HG03103 (cell line): ENCODE results near the gene LIN37.
"Not testable (repeated sequence)": the region's sequence is repeated elsewhere in the genome, so short reads cannot be mapped to it uniquely, and the experiment has no call there.

Experiments used
- ATAC-seq: cut with Tn5 transposase; IDR thresholded peaks from one replicate; pipeline ENCODE4 v1.9.1; 2021; ENCODE audit warnings: low read depth; ENCODE audit not compliant: unreplicated experiment

The LIN37 gene

DNA sequence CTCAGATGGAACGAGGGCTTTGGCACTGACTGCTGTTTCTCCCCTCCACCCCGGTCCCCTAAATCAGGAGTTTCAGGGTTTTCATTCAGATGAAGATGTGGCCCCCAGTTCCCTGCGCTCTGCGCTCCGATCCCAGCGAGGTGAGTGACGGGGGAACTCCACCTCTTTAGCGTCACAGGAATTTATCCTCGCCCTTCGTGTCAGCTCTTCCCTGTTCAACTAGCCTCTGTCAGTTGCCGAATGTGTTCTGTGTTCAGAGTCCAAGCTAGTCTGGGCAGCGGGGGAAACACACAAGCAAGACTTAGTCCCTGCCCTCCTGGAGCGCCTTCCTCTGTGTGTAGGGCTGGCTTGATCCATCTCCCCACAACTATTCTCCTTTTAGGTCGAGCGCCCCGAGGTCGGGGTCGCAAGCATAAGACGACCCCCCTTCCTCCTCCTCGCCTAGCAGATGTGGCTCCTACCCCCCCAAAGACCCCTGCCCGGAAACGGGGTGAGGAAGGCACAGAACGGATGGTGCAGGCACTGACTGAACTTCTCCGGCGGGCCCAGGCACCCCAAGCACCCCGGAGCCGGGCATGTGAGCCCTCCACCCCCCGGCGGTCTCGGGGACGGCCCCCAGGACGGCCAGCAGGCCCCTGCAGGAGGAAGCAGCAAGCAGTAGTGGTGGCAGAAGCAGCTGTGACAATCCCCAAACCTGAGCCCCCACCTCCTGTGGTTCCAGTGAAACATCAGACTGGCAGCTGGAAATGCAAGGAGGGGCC lies 28.8 kb upstream of the LIN37 start:
- no peak for ATAC-seq

DNA sequence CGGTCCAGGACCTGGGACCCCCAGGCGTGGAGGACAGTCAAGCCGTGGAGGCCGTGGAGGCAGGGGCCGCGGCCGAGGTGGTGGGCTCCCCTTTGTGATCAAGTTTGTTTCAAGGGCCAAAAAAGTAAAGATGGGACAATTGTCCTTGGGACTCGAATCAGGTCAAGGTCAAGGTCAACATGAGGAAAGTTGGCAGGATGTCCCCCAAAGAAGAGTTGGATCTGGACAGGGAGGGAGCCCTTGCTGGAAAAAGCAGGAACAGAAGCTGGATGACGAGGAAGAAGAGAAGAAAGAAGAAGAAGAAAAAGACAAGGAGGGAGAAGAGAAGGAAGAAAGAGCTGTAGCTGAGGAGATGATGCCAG lies 28.2 kb upstream of the LIN37 start:
- no peak for ATAC-seq

DNA sequence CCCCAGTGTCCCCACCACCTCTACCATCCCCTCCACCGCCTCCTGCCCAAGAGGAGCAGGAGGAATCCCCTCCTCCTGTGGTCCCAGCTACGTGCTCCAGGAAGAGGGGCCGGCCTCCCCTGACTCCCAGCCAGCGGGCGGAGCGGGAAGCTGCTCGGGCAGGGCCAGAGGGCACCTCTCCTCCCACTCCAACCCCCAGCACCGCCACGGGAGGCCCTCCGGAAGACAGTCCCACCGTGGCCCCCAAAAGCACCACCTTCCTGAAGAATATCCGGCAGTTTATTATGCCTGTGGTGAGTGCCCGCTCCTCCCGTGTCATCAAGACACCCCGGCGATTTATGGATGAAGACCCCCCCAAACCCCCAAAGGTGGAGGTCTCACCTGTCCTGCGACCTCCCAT lies 27.7 kb upstream of the LIN37 start:
- ATAC-seq = no peak

DNA sequence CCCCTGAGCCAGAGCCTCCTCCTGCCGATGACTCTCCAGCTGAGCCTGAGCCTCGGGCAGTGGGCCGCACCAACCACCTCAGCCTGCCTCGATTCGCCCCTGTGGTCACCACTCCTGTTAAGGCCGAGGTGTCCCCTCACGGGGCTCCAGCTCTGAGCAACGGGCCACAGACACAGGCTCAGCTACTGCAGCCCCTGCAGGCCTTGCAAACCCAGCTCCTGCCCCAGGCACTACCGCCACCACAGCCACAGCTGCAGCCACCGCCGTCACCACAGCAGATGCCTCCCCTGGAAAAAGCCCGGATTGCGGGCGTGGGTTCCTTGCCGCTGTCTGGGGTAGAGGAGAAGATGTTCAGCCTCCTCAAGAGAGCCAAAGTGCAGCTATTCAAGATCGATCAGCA lies 27.0 kb upstream of the LIN37 start:
- no peak for ATAC-seq

DNA sequence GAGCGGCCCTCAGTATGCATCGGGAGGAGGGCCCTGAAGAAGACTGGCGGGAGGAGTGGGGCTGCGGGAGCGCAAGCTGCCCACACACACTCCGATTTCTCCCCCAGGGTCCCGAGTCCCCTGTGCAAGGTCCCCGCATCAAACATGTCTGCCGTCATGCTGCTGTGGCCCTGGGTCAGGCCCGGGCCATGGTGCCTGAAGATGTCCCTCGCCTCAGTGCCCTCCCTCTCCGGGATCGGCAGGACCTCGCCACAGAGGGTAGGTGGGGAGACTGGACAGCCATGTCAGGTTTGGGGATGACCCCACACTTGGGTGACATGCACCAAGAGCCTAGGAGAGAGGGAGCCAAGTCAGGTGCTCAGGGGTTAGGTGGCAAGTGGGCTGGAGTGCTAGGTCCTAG lies 25.9 kb upstream of the LIN37 start:
- ATAC-seq = no peak

DNA sequence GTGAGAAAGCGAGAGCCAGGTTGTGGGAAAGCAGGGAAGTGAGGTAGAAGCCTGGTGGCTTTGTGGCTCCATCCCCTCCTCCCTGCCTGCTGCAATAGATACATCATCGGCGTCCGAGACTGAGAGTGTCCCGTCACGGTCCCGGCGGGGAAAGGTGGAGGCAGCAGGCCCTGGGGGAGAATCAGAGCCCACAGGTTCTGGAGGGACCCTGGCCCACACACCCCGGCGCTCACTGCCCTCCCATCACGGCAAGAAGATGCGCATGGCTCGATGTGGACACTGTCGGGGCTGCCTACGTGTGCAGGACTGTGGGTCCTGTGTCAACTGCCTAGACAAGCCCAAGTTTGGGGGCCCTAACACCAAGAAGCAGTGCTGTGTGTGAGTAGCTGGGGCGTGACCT lies 25.5 kb upstream of the LIN37 start:
- ATAC-seq = no peak

DNA sequence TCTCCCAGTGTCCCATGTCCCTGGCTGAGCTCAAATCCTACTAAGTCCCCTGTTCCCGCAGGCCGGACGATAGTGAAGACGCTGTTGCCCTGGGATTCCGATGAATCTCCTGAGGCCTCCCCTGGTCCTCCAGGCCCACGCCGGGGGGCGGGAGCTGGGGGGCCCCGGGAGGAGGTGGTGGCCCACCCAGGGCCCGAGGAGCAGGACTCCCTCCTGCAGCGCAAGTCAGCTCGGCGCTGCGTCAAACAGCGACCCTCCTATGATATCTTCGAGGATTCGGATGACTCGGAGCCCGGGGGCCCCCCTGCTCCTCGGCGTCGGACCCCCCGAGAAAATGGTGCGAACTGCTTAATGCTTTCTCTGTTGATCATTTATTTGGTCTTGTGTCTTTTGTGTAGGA lies 24.7 kb upstream of the LIN37 start:
- ATAC-seq = no peak

DNA sequence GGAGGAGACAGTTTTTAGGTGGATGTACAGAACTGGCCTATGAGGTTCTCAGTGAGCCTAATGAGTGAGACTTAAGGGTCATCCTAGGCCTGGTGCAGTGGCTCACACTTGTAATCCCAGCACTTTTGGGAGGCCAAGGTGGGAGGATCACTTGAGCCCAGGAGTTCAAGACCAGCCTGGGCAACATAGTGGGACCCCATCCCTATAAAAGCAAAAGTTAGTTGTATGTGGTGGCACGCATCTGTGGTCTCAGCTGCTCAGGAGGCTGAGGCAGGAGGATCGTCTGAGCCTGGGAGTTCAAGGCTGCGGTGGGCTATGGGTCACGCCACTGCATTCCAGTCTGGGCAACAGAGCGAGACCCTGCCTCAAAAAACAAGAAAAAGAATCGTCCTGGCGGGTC lies 24.2 kb upstream of the LIN37 start:
- ATAC-seq = not testable (repeated sequence)

DNA sequence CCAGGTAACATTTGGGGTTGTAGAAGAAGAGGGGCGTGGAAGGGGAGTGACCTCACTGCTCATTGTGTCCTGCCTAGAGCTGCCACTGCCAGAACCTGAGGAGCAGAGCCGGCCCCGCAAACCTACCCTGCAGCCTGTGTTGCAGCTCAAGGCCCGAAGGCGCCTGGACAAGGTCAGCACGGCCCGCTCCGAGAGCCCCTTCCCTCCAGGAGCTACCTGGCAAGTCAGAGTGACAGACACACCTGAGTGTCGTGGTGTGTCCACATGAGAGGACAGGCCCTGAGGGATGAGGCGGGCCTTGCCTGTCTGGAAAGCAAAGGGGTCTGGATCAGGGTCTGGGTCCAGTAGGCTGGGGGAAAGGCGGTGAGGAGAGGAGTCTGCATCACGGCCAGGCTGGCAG lies 23.8 kb upstream of the LIN37 start:
- no peak for ATAC-seq

DNA sequence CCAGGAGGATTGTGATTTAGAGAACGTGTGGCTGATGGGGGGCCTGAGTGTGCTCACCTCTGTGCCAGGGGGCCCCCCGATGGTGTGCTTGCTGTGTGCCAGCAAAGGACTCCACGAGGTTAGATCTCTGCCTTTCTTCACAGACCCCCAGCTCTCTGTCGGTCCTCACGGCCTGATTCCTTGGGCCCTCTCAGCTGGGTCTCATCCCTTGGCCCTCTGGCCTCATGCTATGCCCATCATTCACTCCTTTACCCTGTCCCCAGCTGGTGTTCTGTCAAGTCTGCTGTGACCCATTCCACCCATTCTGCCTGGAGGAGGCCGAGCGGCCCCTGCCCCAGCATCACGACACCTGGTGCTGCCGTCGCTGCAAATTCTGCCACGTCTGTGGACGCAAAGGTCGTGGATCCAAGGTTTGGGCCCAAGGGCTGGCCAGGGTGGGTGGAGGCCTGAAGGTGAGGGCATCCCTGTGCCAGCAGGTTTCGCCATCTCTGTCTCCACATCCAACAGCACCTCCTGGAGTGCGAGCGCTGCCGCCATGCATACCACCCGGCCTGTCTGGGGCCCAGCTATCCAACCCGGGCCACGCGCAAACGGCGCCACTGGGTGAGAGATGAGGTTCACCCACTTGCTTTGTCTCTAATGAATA lies 23.0 kb upstream of the LIN37 start:
- no peak for ATAC-seq

DNA sequence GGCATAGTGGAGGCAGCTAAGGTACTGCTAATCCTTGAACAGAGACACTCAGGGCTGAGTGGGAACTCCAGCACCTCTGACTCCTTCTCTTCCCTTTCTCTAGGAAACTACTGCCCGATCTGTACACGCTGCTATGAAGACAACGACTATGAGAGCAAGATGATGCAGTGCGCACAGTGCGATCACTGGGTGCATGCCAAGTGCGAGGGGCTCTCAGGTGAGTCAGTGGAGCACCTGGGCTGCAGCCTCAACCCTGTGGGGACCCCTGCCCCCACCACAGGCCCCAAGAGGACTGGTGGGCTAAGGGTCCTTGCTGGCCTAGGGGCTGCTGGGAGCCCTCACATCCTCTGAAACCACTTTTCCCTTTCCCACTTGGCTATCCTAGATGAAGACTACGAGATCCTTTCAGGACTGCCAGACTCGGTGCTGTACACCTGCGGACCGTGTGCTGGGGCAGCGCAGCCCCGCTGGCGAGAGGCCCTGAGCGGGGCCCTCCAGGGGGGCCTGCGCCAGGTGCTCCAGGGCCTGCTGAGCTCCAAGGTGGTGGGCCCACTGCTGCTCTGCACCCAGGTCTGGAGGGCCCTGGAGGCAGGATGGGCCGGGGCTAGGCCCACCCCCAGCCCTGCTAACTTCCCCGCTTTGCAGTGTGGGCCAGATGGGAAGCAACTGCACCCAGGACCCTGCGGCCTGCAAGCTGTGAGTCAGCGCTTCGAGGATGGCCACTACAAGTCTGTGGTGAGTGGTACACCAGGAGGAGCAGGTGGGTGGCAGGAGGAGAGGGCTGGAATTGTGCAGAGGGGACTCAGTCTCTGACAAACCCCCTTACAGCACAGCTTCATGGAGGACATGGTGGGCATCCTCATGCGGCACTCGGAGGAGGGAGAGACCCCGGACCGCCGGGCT lies 21.1 kb upstream of the LIN37 start:
- ATAC-seq = no peak

DNA sequence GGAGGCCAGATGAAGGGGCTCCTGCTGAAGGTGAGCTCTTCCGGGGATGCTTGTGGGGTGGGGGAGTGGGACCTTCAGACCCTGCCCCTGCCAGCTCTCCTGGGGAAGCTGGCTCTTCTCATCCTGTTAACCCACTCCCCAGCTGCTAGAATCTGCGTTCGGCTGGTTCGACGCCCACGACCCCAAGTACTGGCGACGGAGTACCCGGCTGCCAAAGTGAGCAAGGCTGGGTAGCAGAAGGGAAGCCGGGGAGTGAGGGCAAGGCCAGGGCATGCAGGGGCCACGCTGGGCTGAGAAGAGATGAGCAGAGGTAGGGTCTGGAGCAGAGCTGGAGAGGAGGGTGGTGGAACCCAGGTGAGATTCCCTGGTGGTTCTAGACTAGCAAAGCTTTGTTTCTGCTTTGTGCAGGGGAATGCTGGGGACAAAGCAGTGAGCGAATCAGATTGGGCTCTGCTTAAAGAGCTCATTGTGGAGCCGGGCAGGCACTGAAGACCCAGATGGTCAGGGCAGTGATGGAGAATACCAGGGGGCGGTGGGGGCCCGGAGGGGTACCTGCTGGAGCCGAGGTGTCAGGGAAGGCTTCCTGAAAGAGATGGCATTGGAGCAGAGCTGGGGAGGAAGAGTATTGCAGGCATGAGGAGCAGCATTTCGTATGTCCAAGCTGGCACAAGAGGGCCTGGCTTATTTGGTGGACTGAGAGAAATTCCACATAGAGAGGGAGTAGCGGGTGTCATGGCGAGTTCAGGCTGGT lies 20.2 kb upstream of the LIN37 start:
- ATAC-seq = no peak

DNA sequence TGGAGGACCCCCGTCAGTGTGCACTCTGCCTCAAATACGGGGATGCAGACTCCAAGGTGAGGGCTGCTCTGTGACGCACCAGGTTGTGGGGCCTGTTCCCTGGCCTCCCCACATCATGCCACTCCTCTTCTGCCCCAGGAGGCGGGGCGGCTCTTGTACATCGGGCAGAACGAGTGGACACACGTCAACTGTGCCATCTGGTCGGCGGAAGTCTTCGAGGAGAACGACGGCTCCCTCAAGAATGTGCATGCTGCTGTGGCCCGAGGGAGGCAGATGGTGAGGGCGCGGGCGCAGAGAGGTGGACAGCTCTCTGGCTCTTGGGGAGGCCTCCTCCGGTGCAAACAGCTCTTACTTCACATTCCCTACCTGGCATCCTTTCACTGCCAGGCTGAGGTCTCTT lies 19.4 kb upstream of the LIN37 start:
- ATAC-seq = no peak

DNA sequence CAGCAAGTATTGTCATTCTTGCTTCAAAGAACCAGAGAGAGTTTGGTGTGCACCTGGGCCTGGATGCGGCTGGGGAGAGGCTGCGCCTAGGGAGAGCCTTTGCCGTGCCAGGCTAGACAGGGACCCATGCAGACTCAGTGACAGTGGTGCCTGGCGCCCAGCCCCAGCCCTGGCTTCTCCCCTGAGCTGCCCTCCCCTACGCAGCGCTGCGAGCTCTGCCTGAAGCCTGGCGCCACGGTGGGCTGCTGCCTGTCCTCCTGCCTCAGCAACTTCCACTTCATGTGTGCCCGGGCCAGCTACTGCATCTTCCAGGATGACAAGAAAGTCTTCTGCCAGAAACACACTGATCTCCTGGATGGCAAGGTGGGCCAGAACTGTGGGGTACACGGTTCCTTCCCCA lies 18.6 kb upstream of the LIN37 start:
- ATAC-seq = no peak

DNA sequence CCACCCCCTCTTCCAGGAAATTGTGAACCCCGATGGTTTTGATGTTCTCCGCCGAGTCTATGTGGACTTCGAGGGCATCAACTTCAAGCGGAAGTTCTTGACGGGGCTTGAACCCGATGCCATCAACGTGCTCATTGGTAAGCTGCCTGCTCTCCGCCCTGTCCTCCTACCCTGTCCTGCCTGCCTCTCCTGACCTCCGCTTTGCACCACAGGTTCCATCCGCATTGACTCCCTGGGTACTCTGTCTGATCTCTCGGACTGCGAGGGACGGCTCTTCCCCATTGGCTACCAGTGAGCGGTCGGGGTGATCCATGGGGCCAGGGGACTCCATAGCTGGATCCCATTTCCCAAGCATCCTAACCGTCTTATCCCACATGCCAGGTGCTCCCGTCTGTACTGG lies 18.1 kb upstream of the LIN37 start:
- no peak for ATAC-seq

DNA sequence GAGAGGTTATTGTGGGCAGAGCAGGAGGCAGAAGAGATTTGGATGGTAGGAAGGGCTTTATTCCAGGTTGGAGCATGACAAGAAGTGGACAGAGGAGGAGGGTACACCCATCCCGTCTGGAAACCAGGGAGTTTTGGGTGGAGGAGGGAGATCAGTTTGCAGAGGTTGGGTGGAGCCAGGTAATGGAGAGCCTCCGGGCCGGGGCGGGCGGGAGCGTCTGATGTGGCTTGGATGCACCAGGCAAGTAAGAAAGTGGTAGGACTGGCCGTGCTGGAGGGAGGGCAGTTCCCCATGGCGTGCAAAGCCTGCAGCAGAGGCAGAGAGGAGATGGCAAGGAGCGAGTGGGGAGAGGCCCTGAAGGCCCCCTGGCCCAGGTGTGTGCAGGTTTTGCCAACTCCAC lies 17.0 kb upstream of the LIN37 start:
- ATAC-seq = no peak

DNA sequence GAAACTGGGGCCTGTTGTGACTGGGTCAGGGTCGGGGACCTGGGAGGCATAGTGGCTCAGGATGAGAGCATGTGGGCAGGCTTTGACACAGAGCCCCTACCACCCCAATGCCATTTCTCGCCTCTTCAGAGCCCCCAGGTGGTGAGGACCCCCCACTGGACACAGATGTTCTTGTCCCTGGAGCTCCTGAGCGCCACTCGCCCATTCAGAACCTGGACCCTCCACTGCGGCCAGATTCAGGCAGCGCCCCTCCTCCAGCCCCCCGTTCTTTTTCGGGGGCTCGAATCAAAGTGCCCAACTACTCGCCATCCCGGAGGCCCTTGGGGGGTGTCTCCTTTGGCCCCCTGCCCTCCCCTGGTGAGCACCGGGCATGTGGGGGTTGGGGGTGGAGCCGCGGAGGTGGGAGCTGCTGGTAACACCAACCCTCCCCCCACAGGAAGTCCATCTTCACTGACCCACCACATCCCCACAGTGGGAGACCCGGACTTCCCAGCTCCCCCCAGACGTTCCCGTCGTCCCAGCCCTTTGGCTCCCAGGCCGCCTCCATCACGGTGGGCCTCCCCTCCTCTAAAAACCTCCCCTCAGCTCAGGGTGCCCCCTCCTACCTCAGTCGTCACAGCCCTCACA lies 16.5 kb upstream of the LIN37 start:
- no peak for ATAC-seq

DNA sequence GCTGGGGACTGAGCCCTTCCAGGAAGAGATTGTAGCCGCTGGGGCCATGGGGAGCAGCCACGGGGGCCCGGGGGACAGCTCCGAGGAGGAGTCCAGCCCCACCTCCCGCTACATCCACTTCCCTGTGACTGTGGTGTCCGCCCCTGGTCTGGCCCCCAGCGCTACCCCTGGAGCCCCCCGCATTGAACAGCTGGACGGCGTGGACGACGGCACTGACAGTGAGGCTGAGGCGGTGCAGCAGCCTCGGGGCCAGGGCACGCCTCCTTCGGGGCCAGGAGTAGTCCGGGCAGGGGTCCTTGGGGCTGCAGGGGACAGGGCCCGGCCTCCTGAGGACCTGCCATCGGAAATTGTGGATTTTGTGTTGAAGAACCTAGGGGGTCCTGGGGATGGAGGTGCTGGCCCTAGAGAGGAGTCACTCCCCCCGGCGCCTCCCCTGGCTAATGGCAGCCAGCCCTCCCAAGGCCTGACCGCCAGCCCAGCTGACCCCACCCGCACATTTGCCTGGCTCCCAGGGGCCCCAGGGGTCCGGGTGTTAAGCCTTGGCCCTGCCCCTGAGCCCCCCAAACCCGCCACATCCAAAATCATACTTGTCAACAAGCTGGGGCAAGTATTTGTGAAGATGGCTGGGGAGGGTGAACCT lies 15.7 kb upstream of the LIN37 start:
- no peak for ATAC-seq

DNA sequence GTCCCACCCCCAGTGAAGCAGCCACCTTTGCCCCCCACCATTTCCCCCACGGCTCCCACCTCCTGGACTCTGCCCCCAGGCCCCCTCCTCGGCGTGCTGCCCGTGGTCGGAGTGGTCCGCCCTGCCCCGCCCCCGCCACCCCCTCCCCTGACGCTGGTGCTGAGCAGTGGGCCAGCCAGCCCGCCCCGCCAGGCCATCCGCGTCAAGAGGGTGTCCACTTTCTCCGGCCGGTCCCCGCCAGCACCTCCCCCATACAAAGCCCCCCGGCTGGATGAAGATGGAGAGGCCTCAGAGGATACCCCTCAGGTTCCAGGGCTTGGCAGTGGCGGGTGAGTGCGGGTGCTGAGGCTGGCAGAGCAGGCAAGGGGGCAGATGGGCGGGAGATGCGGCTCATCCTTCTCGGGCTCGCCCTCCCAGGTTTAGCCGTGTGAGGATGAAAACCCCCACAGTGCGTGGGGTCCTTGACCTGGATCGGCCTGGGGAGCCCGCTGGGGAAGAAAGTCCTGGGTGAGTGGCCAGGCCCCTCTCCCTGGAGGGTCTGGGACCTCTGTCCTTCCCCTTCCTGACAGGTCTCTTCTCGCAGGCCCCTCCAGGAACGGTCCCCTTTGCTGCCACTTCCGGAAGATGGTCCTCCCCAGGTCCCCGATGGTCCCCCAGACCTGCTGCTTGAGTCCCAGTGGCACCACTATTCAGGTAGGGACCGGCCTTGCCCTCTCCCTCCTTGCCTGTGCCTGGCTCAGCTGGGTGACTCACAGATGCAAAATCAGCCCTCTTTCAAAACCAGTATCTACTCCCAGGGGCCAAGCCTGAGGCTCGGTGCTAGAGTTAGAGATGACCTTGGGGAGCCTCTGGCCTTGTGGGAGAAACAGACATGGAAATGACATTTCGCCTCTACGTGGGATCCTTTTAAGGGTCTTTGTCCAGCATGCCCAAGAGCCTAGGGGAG lies 14.9 kb upstream of the LIN37 start:
- ATAC-seq = no peak
